Uterus (tissue), 2 donors: ENCODE results near the gene NOX4.

Experiments used
- CTCF ChIP-seq, 4 experiments: fragments of 200-600 bp in 2 of 4; fragments of 450-650 bp in 2 of 4; sonication (generic) in 2 of 4; IDR thresholded peaks; one replicate each; pipeline ENCODE4 v1.5.1; 2016 to 2019; ENCODE audit warnings: antibody characterized with exemption in 4 of 4, mild to moderate bottlenecking in 2 of 4, moderate library complexity in 1 of 4
- POLR2A ChIP-seq, 2 donors: fragments of 450-650 bp; IDR thresholded peaks; one replicate each; pipeline ENCODE4 v1.6.1; 2016; ENCODE audit warnings: antibody characterized with exemption in 2 of 2, mild to moderate bottlenecking in 1 of 2, moderate library complexity in 1 of 2

DNA sequence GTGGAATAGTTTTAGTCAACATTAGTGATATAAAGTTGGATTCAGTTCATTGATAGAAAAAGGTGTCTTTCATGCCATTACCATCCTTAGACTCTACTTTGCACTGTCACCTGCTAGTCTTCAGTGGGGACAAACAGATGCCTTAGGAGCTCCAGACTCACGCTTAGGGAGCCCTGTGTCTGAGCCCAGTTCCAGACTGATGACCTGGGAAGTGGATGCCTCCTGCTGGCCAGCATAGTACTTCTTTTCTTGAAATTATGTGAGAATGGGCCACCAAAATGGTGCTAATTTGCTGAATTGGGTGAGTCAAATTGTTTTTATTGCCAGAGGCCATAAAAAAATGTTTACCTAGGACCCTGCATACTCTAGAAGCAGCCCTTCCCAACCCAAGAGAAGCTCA, 53.9 kb downstream of the NOX4 start:
- TF ChIP-seq CTCF (IDR thresholded peaks at IDR 0.05) (no peak), POLR2A (IDR thresholded peaks at IDR 0.05) (no peak)
